Subcutaneous preadipocyte (primary cell): ENCODE data around the gene SH3D21. TPM values are rescaled to one million over a fixed set of nuclear protein-coding genes. Genes with fewer than 3 reads are reported as not detected.

Experiments
- total RNA-seq: library from RNA; depleted of rRNA; stranded (reverse); fragments of >200 nt; gene quantifications from 2 replicates; pipeline ENCODE4 v1.2.3, GENCODE V29; 2012

SH3D21 gene
- total RNA-seq = 1.5 and 2.7 TPM in 2 replicates

DNA sequence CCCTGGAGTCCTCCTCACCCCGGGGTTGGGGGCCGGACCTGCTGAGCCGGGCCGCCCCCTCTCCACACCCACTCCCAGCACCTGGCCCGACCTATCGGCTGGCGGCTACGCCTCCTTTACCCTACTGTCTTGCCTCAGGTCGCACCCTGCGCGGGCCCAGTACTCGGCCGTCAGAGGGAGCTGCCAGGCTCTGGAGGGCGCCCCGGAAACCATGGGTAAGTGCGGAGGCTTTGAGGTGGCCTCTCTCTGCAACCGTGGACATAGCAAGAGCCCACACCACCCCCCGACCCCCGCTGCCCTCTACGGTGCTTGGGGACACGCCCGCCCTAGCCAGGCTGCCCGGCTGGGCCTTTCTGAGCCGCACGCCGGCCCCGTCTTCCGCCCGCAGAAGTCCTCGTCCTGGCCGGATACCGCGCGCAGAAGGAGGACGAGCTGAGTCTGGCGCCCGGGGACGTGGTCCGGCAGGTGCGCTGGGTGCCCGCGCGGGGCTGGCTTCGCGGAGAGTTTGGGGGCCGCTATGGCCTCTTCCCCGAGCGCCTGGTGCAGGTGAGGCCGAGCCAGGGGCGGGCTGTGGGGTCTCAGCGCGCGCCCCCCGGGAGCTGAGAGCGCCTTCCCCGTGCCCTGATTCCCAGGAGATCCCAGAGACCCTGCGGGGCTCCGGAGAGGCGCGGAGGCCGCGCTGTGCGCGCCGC, at the start of gene SH3D21:
Gene SH3D21 (plus strand): TSS at position 159 of the 692 bp plus-strand sequence. CDS start 53 bp downstream, at position 212.

DNA sequence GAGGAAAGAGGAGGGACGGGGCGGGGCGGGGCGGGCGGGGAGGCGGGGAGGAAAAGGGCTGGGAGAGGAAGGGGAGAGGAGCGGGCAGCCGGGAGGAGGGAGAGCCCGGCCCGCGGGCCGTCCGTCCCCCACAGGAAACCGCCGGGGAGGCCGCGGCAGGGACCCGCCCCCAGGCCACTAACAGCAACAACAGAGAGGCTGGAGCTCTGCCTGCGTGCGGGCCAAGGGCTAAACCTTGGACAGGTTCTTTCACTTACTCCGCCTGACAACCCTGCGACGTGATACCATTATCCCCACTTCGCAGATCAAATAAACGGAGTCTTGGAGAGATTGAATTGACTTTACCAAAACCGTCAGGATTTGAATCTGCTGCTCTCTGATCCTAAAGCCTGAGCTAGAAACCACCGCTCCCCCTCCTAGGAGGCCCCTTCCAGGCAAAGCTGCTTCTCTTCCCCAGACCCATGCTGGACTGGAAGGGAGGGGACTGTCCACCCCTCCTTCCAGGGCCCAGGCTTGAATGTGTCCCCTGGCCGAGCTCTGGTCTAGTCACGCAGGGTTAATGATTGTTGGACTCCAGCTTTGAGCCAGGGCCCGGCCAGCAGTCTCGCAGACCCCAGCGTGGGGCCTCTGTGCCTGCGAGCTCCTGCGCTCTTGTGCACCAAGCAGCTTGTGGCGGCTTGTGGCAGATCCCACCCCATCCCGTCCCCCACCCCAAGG, 17.6 kb downstream of the SH3D21 start, which contains the start of gene EVA1B:
Gene EVA1B (minus strand): TSS at position 10 of the 717 bp plus-strand sequence. CDS start 608 bp downstream, outside the sequence.

Other genes starting within 250 kb of the SH3D21 start
- not detected in 2 replicates for gene TEKT2, start 222.3 kb upstream of the SH3D21 start, total RNA-seq
- gene ADPRS, start 217.5 kb upstream of the SH3D21 start, total RNA-seq = 15.1 and 20.3 TPM in 2 replicates
- 2.3 and 3.7 TPM in 2 replicates for gene COL8A2, start 181.1 kb upstream of the SH3D21 start, total RNA-seq
- gene TRAPPC3, start 156.9 kb upstream of the SH3D21 start, total RNA-seq = 58.1 and 62.6 TPM in 2 replicates
- 99.9 and 136 TPM in 2 replicates for gene MAP7D1, start 150.2 kb upstream of the SH3D21 start, total RNA-seq
- 102 and 134 TPM in 2 replicates for gene THRAP3, start 81.9 kb upstream of the SH3D21 start, total RNA-seq
- 169 and 186 TPM in 2 replicates for gene EVA1B, start 17.3 kb downstream of the SH3D21 start, total RNA-seq
- gene STK40, start 79.6 kb downstream of the SH3D21 start, total RNA-seq = 9.2 and 10.4 TPM in 2 replicates
- gene LSM10, start 91.5 kb downstream of the SH3D21 start, total RNA-seq = 8.4 and 9.2 TPM in 2 replicates
- 7.4 and 8.1 TPM in 2 replicates for gene OSCP1, start 144.1 kb downstream of the SH3D21 start, total RNA-seq
- gene MRPS15, start 158.0 kb downstream of the SH3D21 start, total RNA-seq = 86.0 and 96.2 TPM in 2 replicates
- gene CSF3R, start 176.5 kb downstream of the SH3D21 start, total RNA-seq = not detected in 2 replicates